ENCODE results near the gene LPP. TPM values are rescaled to one million over a fixed set of nuclear protein-coding genes. Genes with fewer than 3 reads are reported as not detected.

The LPP gene
- total and polyA plus RNA-seq, 2 of the 13 experiments (the other 11 are each of a cell fraction or from before 2014, with no cell fraction given) = 19.2 to 29.9 TPM

GRCh38 chr3:188362405-188362831 is 208.5 kb downstream of the LPP start (continued):
- no peak for TF ChIP-seq SRSF1 (optimal IDR thresholded peaks at IDR 0.05; ENCODE audit: low read depth, low read length)
- no peak for TF ChIP-seq ZNF44 (CRISPR knock-in tag; IDR thresholded peaks at IDR 0.05)
- TF ChIP-seq, protein P1, sequence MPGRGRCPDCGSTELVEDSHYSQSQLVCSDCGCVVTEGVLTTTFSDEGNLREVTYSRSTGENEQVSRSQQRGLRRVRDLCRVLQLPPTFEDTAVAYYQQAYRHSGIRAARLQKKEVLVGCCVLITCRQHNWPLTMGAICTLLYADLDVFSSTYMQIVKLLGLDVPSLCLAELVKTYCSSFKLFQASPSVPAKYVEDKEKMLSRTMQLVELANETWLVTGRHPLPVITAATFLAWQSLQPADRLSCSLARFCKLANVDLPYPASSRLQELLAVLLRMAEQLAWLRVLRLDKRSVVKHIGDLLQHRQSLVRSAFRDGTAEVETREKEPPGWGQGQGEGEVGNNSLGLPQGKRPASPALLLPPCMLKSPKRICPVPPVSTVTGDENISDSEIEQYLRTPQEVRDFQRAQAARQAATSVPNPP (CRISPR knock-in tag; IDR thresholded peaks at IDR 0.05) = no peak
- TF ChIP-seq ZNF124 (CRISPR knock-in tag; IDR thresholded peaks at IDR 0.05) = no peak
- TF ChIP-seq JUND (CRISPR knock-in tag; IDR thresholded peaks at IDR 0.05) = no peak
- TF ChIP-seq JDP2 (CRISPR knock-in tag; IDR thresholded peaks at IDR 0.05; ENCODE audit: borderline replicate concordance) = no peak
- no peak for TF ChIP-seq RFXAP (CRISPR knock-in tag; IDR thresholded peaks at IDR 0.05; ENCODE audit: borderline replicate concordance)
- no peak for TF ChIP-seq ZNF563 (CRISPR knock-in tag; IDR thresholded peaks at IDR 0.05)
- TF ChIP-seq, protein P2, sequence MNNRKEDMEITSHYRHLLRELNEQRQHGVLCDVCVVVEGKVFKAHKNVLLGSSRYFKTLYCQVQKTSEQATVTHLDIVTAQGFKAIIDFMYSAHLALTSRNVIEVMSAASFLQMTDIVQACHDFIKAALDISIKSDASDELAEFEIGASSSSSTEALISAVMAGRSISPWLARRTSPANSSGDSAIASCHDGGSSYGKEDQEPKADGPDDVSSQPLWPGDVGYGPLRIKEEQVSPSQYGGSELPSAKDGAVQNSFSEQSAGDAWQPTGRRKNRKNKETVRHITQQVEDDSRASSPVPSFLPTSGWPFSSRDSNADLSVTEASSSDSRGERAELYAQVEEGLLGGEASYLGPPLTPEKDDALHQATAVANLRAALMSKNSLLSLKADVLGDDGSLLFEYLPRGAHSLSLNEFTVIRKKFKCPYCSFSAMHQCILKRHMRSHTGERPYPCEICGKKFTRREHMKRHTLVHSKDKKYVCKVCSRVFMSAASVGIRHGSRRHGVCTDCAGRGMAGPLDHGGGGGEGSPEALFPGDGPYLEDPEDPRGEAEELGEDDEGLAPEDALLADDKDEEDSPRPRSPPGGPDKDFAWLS (CRISPR knock-in tag; IDR thresholded peaks at IDR 0.05; ENCODE audit: borderline replicate concordance) = no peak
- peak; percentile 18; the same call in 1 of the 2 replicates for TF ChIP-seq STAG1 (CRISPR knock-in tag; IDR thresholded peaks at IDR 0.05)
- no peak for TF ChIP-seq PHF20 (CRISPR knock-in tag; IDR thresholded peaks at IDR 0.05)
- no peak for TF ChIP-seq HNF4A (CRISPR knock-in tag; IDR thresholded peaks at IDR 0.05)
- no peak for TF ChIP-seq ZNF777 (CRISPR knock-in tag; IDR thresholded peaks at IDR 0.05)
- no peak for TF ChIP-seq POLR2AphosphoS2 (IDR thresholded peaks at IDR 0.05; ENCODE audit: low read depth, low read length)
- TF ChIP-seq, protein P3, sequence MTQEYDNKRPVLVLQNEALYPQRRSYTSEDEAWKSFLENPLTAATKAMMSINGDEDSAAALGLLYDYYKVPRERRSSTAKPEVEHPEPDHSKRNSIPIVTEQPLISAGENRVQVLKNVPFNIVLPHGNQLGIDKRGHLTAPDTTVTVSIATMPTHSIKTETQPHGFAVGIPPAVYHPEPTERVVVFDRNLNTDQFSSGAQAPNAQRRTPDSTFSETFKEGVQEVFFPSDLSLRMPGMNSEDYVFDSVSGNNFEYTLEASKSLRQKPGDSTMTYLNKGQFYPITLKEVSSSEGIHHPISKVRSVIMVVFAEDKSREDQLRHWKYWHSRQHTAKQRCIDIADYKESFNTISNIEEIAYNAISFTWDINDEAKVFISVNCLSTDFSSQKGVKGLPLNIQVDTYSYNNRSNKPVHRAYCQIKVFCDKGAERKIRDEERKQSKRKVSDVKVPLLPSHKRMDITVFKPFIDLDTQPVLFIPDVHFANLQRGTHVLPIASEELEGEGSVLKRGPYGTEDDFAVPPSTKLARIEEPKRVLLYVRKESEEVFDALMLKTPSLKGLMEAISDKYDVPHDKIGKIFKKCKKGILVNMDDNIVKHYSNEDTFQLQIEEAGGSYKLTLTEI (CRISPR knock-in tag; conservative IDR thresholded peaks at IDR 0.05) = no peak
- no peak for TF ChIP-seq ZFP82 (CRISPR knock-in tag; IDR thresholded peaks at IDR 0.05; ENCODE audit: borderline replicate concordance)
- TF ChIP-seq KDM4B (CRISPR knock-in tag; IDR thresholded peaks at IDR 0.05) = no peak
- TF ChIP-seq ZNF431 (CRISPR knock-in tag; IDR thresholded peaks at IDR 0.05; ENCODE audit: borderline replicate concordance, low read depth) = no peak
- TF ChIP-seq MLLT10 (CRISPR knock-in tag; IDR thresholded peaks at IDR 0.05) = no peak
- TF ChIP-seq, protein P4, sequence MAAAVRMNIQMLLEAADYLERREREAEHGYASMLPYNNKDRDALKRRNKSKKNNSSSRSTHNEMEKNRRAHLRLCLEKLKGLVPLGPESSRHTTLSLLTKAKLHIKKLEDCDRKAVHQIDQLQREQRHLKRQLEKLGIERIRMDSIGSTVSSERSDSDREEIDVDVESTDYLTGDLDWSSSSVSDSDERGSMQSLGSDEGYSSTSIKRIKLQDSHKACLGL (CRISPR knock-in tag; IDR thresholded peaks at IDR 0.05) = no peak
- no peak for TF ChIP-seq ZNF574 (CRISPR knock-in tag; IDR thresholded peaks at IDR 0.05)
- TF ChIP-seq ZNF557 (CRISPR knock-in tag; IDR thresholded peaks at IDR 0.05) = no peak
- TF ChIP-seq ELF3 (CRISPR knock-in tag; IDR thresholded peaks at IDR 0.05) = peak; percentile 50; the same call in 1 of the 2 replicates
- no peak for TF ChIP-seq PAWR (CRISPR knock-in tag; IDR thresholded peaks at IDR 0.05; ENCODE audit: borderline replicate concordance)
- TF ChIP-seq FOSL1 (CRISPR knock-in tag; IDR thresholded peaks at IDR 0.05; ENCODE audit: borderline replicate concordance) = peak; percentile 41; the same call in 1 of the 2 replicates
